ENCODE measurements around the gene PTPRJ.

DNA sequence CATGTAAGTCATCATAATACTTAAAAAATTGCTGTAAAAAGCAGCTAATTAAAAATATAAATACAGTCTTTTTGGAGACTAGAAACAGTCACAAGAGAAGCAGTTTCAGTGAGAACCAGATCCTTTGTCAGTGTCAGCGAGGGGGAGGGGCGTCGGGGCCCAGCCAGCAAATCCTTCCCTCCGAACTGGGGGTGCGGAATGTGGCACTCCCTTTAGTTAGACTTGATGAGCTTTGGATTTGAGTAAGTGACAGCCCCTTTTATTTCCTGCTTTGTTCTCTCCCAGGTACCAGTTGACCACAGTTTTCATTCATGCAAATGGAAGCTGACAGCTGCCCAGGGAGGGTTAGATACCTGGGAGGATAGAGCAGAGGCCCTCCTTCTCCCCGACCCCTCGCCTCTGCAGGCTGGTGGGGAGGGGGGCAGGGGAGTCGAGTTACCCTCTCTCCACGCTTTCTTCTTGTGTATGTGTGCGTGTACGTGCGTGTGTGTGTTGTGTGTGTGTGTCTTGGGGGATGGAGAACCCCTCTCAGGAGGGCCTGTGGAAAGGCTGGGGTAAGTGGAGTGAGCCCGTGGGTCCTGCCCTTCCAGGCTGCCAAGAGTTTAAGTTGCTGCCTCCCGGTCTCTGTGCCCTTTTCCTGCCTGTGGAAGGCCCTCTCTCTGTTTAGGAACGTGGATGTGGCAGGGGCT is 38.3 kb downstream of the PTPRJ start:
- TF ChIP-seq BHLHE40 (IDR thresholded peaks at IDR 0.05; ENCODE audit: low read length) (no peak), KLF10 (CRISPR knock-in tag; IDR thresholded peaks at IDR 0.05) (no peak), PHB2 (IDR thresholded peaks at IDR 0.05; ENCODE audit: low read depth) (no peak), ZNF3 (CRISPR knock-in tag; IDR thresholded peaks at IDR 0.05) (no peak)

All from K562 (cell line).